ENCODE measurements around the gene C15orf61. TPM values are rescaled to one million over a fixed set of nuclear protein-coding genes. Genes with fewer than 3 reads are reported as not detected.

C15orf61 gene
- 2.6 and 3.7 TPM in 2 replicates for total RNA-seq

DNA sequence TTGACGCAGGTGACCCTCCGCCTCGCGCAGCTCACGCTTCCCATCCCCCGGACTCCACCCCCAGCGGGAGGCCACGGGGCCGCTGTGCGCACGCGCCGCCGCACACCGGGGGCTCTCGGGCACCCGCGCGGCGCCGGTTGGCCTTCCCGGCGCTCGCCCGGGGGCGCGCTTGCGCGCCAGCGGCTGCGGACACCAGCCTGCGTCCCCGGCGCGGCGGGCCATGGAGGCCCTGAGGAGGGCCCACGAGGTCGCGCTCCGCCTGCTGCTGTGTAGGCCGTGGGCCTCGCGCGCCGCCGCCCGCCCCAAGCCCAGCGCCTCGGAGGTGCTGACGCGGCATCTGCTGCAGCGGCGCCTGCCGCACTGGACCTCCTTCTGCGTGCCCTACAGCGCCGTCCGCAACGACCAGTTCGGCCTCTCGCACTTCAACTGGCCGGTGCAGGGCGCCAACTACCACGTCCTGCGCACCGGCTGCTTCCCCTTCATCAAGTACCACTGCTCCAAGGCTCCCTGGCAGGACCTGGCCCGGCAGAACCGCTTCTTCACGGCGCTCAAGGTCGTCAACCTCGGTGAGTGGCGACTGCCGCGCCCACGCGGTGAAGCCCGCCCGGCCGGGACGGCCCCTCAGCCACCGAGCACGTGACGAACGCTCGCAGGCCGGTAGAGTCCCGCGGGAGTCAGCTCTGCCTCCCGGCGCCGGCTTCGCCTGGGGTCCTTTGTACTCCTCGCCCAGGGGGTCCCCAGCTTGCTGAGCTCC lies at the start of gene C15orf61:
C15orf61 (plus strand) TSS at position 103 of the 754 bp plus-strand sequence; CDS start at position 221, 118 bp downstream.

DNA sequence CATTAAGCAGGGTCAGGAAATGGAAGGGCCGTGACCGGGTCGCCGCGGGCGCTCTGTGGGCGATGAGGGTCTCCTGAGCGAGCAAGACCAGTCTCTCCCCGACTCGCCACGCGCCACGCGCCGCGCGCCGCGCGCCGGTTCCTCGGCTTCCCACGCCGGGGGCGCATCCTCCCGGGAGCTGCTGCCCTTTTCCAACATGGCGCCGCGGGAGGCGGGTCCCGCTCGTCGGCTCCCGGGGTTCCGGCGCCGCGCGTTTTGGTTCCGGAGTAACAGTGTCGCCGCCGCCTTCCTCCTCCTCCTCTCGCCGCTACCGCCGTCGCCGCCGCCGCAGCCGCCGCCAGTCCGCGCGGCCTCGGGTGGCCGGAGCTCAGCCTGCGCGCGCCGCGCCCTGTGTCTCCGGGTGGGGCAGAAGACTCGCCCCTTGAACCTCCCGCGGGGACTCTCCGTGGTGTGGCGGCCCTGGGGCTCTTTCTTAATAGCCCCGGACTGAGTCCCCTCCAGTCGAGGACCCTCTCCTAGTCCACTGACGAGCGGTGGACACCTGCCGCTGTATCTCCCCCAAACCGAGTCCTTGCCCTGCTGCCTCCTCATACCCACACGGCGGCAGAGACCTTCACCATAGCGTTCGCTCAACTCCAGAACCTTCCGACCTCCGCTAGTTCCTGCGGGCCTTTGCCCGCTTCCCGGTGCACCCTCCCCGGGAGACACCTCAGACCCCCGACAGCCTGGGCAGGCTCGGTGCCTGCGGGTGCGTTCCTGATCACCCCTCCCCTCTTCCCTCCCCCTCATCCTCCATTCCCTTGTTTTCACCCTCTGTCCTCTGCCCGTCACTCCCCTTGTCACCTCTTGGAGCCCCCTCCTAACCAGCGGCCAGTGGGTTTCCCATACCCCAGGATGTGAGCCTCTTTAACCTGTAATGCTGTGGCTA lies 21.8 kb downstream of the C15orf61 start, which contains the start of gene MAP2K5:
MAP2K5 (plus strand) TSS at position 284 of the 928 bp plus-strand sequence; CDS start at position 917, 633 bp downstream.

Other genes starting within 250 kb of the C15orf61 start
- gene MAP2K5, start 21.6 kb downstream of the C15orf61 start, total RNA-seq, result 3.3 and 7.4 TPM in 2 replicates

Measured in placental pericyte (primary cell).